ENCODE results near the gene PCA3.

Gene PCA3

DNA sequence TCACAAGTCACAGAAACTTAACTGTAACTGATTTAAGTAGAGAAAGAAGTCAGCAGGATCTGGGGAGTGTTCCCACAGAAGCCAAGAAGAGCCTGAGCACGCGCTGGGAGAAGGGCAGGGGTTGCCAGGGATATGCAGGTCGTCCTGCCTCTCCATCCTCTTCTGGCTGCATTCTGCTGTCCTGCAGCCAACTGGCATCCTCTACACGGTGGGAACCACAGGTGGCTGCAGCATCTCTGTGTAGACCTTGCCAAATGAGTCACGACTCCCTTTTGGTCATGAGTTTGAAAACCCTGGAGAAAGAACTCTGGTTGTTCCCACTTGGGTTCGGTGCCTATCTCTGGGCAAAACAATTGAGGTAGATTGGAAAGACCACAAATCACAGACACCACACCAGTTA is 38.4 kb upstream of the PCA3 start:
- no peak for DNase-seq (ENCODE audit: extremely low read depth, low read depth)
- no peak overlapping the region for H3K4me3 ChIP-seq (replicated peaks; ENCODE audit: low read depth, low read length)
- TF ChIP-seq, protein P1, sequence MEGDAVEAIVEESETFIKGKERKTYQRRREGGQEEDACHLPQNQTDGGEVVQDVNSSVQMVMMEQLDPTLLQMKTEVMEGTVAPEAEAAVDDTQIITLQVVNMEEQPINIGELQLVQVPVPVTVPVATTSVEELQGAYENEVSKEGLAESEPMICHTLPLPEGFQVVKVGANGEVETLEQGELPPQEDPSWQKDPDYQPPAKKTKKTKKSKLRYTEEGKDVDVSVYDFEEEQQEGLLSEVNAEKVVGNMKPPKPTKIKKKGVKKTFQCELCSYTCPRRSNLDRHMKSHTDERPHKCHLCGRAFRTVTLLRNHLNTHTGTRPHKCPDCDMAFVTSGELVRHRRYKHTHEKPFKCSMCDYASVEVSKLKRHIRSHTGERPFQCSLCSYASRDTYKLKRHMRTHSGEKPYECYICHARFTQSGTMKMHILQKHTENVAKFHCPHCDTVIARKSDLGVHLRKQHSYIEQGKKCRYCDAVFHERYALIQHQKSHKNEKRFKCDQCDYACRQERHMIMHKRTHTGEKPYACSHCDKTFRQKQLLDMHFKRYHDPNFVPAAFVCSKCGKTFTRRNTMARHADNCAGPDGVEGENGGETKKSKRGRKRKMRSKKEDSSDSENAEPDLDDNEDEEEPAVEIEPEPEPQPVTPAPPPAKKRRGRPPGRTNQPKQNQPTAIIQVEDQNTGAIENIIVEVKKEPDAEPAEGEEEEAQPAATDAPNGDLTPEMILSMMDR (IDR thresholded peaks at IDR 0.05; ENCODE audit: low read depth, low read length, missing control alignments) = no peak

DNA sequence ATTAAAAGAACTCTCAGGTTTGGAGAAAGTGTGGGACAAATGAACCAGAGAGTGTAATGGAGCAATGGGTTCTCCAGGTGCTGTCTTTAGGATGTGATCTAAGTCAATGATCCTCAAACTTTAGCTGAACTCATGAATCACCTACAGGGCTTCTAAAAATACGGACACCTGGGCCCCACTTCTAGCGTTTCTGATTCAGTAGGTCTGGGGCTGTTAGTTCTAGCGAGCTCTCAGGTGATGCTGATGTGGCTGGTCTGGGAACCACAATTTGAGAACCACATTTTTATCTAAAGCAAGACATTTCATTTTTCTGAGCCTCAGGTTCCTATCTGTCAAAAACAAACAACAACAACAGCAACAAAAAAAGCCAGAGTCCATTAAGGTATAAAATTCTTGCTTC is 35.1 kb upstream of the PCA3 start:
- TF ChIP-seq, protein P1 (IDR thresholded peaks at IDR 0.05; ENCODE audit: low read depth, low read length, missing control alignments) = no peak
- no peak overlapping the region for H3K4me3 ChIP-seq (replicated peaks; ENCODE audit: low read depth, low read length)
- DNase-seq (ENCODE audit: extremely low read depth, low read depth) = no peak

DNA sequence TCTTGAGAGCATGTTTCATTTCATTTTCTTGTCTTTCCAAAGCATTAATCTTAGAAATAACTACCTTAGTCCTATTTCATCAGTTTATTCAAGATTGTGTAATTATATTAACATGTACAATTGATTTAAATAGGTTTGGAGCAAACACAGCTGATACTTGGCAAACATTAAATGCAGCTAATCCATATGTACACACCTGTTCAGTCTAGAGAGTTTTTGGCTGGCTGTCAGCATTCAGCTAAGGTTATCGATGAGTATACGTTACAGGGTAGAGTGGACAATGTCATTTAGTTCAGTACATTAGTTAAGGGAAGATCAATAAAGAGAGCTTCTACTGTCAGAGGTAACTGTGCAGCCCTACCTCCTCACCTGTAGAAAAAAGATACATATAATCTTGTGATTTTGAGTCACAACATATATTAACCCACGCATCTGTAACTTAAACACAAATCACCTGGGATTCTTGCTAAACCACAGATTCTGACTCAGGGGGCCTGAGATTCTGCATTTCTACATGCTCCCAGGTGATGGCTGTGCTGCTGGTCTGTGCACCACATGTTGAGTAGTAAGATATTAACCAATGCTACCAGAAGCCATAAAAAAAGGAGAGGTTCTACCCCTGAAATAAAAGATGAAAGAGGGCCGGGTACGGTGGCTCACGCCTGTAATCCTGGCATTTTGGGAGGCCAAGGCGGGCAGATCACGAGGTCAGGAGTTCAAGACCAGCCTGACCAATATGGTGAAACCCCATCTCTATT is 34.1 kb upstream of the PCA3 start:
- no peak overlapping the region for H3K4me3 ChIP-seq (replicated peaks; ENCODE audit: low read depth, low read length)
- TF ChIP-seq, protein P1 (IDR thresholded peaks at IDR 0.05; ENCODE audit: low read depth, low read length, missing control alignments) = no peak
- no peak for DNase-seq (ENCODE audit: extremely low read depth, low read depth)

DNA sequence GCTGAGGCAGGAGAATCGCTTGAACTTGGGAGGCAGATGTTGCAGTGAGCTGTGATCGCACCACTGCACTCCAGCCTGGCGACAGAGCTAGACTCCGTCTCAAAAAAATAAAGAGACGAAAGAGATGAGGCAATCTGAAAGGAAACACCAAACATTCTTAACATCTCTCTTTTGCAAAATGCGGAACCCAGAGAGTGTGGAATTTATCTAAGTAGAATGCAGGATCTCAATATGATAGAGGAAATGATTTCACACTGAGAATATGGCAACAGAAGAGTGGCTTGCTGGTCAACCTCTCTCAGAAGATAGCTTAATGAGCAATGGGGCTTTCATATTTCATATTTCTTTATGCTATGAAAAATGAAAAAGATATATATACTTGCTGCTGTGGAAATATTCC is 33.4 kb upstream of the PCA3 start:
- DNase-seq (ENCODE audit: extremely low read depth, low read depth) = no peak
- no peak overlapping the region for H3K4me3 ChIP-seq (replicated peaks; ENCODE audit: low read depth, low read length)
- TF ChIP-seq, protein P1 (IDR thresholded peaks at IDR 0.05; ENCODE audit: low read depth, low read length, missing control alignments) = no peak

DNA sequence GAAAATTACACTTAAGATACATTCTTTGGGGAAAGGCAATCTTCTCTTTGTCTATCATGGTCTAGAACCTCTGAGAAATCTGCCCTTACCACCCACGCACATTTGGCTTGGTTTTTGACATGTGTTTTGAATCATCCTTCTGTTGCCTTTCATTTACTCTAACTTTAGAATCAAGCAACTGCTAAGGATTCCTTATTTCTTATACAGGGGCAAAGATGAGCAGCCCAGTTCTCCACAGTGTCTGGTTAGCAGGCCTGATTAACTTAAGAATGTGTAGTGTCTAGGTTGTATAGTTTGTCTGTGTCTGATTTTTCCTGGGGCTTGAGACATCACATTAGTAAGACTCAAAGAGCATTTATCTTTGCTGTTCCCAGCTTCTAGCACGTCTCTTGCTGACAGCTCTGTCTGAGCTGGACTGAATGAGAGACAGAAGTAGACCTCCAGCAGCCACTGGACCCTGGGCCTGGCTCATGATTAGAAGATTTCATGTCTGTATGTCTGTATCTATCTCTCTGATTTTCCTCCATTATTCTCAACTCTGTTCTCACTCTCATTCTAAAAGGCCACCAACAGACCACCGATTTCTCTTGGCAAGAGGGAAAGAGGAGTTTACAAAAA is 31.8 kb upstream of the PCA3 start:
- DNase-seq (ENCODE audit: extremely low read depth, low read depth) = peak; percentile 25
- no peak overlapping the region for H3K4me3 ChIP-seq (replicated peaks; ENCODE audit: low read depth, low read length)
- TF ChIP-seq, protein P1 (IDR thresholded peaks at IDR 0.05; ENCODE audit: low read depth, low read length, missing control alignments) = no peak

DNA sequence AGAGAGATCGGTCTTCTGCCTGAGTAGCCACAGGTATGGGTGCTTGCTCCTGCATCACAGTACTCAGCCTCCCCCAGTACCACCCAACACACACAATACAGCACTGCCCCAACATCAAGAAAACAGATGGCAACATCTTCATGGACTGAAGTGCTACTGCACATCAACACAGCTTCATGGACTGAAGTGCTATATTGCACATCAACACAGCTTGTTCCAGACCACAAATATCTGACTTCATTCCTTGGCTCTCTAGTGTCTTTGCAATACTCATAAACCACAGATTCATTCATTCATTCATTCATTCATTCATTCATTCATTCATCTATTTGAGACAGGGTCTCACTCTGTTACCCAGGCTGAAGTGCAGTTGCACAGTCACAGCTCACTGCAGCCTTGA is 31.1 kb upstream of the PCA3 start:
- TF ChIP-seq, protein P1 (IDR thresholded peaks at IDR 0.05; ENCODE audit: low read depth, low read length, missing control alignments) = no peak
- H3K4me3 ChIP-seq (replicated peaks; ENCODE audit: low read depth, low read length) = no peak overlapping the region
- DNase-seq (ENCODE audit: extremely low read depth, low read depth) = no peak

Measured in HFF-Myc (cell line).